Peyer's patch (tissue), 4 donors: Measurements from ENCODE around the gene PI16.

Experiments
- CTCF ChIP-seq, 6 experiments: fragments of 450-650 bp in 4 of 6; fragments of 200-600 bp in 2 of 6; sonication (generic) in 1 of 6; IDR thresholded peaks; one replicate each; pipeline ENCODE4 v1.5.1; 2017 to 2019; ENCODE audit warnings: antibody characterized with exemption in 6 of 6, mild to moderate bottlenecking in 3 of 6, moderate library complexity in 1 of 6
- POLR2A ChIP-seq, 2 donors: fragments of 450-650 bp; IDR thresholded peaks; one replicate each; pipeline ENCODE4 v1.5.1; 2017; ENCODE audit warnings: antibody characterized with exemption in 2 of 2, mild to moderate bottlenecking in 2 of 2, moderate library complexity in 2 of 2

- TF ChIP-seq CTCF (IDR thresholded peaks at IDR 0.05) (no peak), POLR2A (IDR thresholded peaks at IDR 0.05) (no peak)
Measured at GRCh38 chr6:36929152-36929551, 25.4 kb upstream of the PI16 start.
